Endometrial microvascular endothelial cells (primary cell): ENCODE results near the gene CCDC185. TPM values are rescaled to one million over a fixed set of nuclear protein-coding genes. Genes with fewer than 3 reads are reported as not detected.
"Not testable (repeated sequence)": the region's sequence is repeated elsewhere in the genome, so short reads cannot be mapped to it uniquely, and the experiment has no call there.

Source experiments
- in situ Hi-C: cut with HindIII; loops from 2 replicates; pipeline ENCODE4 v1.10.0; 2017; ENCODE audit warnings: low sequenced_read_pairs, low pct_unique_long_range_greater_than_20kb; ENCODE audit errors: inconsistent ontology term
- total RNA-seq: library from RNA; depleted of rRNA; stranded (reverse); fragments of >200 nt; gene quantifications from one replicate; pipeline ENCODE4 v1.2.3, GENCODE V29; 2015; ENCODE audit errors: inconsistent ontology term

CCDC185 gene
- total RNA-seq, 1 donor from 2014 or later, result not detected

- in situ Hi-C loops, result no loop called here
Measured at GRCh38 chr1:223386013-223386412, 7.2 kb upstream of the CCDC185 start.

GRCh38 chr1:223390618-223391017 lies 2.6 kb upstream of the CCDC185 start:
- in situ Hi-C loops, result no loop called here

- in situ Hi-C loops, result no loop called here
Measured at GRCh38 chr1:223394242-223394641, 1.0 kb downstream of the CCDC185 start.

GRCh38 chr1:223394706-223395105 lies 1.5 kb downstream of the CCDC185 start:
- in situ Hi-C loops, result no loop called here

GRCh38 chr1:223399393-223399792 lies 6.2 kb downstream of the CCDC185 start:
- in situ Hi-C loops, result not testable (repeated sequence)

GRCh38 chr1:223401873-223402789 lies 8.9 kb downstream of the CCDC185 start:
- in situ Hi-C loops, result no loop called here

GRCh38 chr1:223402790-223403142 lies 9.6 kb downstream of the CCDC185 start:
- in situ Hi-C loops, result no loop called here

GRCh38 chr1:223403184-223403815 lies 10.1 kb downstream of the CCDC185 start:
- in situ Hi-C loops, result no loop called here

GRCh38 chr1:223405507-223405906 lies 12.3 kb downstream of the CCDC185 start:
- in situ Hi-C loops, result no loop called here

- in situ Hi-C loops, result no loop called here
Measured at GRCh38 chr1:223410036-223410435, 16.8 kb downstream of the CCDC185 start.

GRCh38 chr1:223411309-223411708 lies 18.1 kb downstream of the CCDC185 start:
- in situ Hi-C loops, result no loop called here

GRCh38 chr1:223411710-223412109 lies 18.5 kb downstream of the CCDC185 start:
- in situ Hi-C loops, result no loop called here

- in situ Hi-C loops, result no loop called here
Measured at GRCh38 chr1:223413216-223413615, 20.0 kb downstream of the CCDC185 start.

- in situ Hi-C loops, result no loop called here
Measured at GRCh38 chr1:223417444-223417843, 24.2 kb downstream of the CCDC185 start.

- in situ Hi-C loops, result no loop called here
Measured at GRCh38 chr1:223417903-223418663, 24.9 kb downstream of the CCDC185 start.

GRCh38 chr1:223419115-223419514 lies 25.9 kb downstream of the CCDC185 start:
- in situ Hi-C loops, result no loop called here

- in situ Hi-C loops, result no loop called here
Measured at GRCh38 chr1:223419561-223419960, 26.3 kb downstream of the CCDC185 start.

- in situ Hi-C loops, result no loop called here
Measured at GRCh38 chr1:223421025-223421424, 27.8 kb downstream of the CCDC185 start.

- in situ Hi-C loops, result no loop called here
Measured at GRCh38 chr1:223421676-223422075, 28.5 kb downstream of the CCDC185 start.

GRCh38 chr1:223422911-223423310 lies 29.7 kb downstream of the CCDC185 start:
- in situ Hi-C loops, result no loop called here
